PC-3 (cell line): ENCODE measurements around the gene ZNF516.

ENCODE experiments used
- CTCF ChIP-seq: fragments of 300-600 bp; sonication (generic); conservative IDR thresholded peaks from 2 replicates; pipeline ENCODE4 v1.5.1; 2017; ENCODE audit warnings: antibody characterized with exemption, low read depth, mild to moderate bottlenecking, low read length
- EZH2 ChIP-seq: fragments of 300-600 bp; sonication (generic); IDR thresholded peaks from one replicate; pipeline ENCODE4 v1.6.1; 2017; ENCODE audit warnings: antibody characterized with exemption, mild to moderate bottlenecking, low read length; ENCODE audit not compliant: unreplicated experiment

DNA sequence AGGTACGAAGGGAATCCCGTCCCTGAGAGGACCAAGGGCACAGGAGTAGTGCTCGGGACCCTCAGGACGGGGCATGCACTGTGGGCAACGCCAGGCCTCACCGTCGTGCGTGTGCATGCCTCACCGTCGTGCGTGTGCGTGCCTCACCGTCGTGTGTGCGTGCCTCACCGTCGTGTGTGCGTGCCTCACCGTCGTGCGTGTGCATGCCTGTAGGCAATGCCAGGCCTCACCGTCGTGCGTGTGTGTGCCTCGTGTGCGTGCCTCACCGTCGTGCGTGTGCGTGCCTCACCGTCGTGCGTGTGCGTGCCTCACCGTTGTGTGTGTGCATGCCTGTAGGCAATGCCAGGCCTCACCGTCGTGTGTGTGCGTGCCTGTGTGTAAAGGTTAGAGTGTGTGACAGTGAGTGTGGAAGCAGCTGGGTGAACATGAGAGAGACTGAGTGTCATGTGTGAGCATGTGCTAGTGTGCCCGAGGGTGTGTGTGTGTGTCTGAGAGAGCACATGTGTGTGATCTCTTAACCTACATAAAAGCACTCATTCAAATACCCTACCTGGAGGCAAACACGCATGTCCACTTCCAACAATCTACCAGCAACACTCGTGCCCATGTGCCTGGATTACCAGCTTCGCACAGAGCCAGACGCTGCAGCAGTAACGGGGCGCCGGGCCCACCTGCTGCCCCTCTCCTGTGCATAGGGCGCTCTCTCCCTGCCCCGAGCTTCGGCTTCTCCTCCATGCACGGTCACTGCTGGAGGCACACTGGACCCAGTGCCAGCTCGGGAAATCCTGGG, 36.3 kb downstream of the ZNF516 start:
- TF ChIP-seq CTCF = no peak
- no peak for TF ChIP-seq EZH2
